ENCODE results near the gene ERMARD.
"Not testable (repeated sequence)": the region's sequence is repeated elsewhere in the genome, so short reads cannot be mapped to it uniquely, and the experiment has no call there.

Gene ERMARD

DNA sequence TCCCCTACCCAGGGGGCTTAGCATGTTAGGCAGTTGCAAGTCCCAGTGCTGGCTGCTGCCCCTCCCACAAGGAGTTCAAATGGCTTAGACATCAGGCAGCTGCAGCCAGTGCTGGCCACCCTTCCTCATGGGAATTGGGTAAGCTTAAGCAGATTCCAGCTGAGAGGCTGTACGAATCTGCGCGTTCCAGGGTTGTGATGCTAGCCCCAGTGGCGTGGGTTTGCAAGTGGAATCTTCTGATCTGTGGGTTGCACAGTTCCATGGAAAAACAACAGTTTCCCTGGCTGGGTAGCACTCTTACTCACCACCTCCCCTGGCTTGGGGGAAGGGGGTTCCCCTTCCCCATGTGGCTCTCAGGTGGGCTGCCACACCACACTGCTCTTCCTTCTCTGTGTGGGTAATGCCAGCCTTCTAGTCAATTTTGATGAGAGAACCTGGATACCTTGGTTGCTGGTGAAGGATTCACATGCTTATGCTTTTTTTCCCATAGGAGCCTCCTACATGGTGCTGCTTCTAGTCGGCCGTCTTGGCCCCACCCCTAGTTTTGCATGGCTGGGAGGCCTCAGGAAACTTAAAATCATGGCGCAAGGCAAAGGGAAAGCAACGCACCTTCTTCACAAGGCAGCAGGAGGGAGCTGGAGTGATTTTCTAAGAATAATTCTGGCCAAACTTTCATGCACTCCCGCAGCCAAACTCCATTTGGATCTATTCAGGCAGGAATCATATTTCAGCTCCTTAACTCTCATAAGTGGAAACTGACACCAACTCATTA is 13.0 kb upstream of the ERMARD start:
- in situ Hi-C loops (cut with MboI; ENCODE audit: low sequenced_read_pairs), result no loop called here

DNA sequence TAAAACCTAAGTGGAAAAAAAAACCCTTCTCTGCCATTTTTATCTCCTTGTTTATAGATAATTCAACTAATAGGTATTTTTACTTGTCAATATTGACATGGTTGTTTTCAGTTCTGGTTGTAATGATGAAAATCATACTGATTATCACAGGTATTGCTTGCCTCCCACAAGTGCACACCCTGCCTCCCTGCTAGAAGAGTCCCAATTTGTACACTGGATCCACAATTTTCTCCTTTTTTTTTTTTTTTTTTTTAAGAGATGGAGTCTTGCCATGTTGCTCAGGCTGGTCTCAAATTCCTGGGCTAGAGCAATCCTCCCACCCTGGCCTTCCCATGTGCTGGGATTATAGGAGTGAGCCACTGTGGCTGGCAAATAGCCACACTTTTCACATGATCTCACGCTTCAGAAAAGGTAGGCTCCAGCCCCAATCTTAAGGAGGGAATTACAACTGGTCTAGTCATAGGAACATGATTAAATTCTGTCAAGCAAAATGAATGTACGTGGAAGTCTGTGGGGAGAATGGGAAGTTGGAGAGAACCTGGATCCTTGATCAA is 12.4 kb upstream of the ERMARD start:
- in situ Hi-C loops (cut with MboI; ENCODE audit: low sequenced_read_pairs), result no loop called here

DNA sequence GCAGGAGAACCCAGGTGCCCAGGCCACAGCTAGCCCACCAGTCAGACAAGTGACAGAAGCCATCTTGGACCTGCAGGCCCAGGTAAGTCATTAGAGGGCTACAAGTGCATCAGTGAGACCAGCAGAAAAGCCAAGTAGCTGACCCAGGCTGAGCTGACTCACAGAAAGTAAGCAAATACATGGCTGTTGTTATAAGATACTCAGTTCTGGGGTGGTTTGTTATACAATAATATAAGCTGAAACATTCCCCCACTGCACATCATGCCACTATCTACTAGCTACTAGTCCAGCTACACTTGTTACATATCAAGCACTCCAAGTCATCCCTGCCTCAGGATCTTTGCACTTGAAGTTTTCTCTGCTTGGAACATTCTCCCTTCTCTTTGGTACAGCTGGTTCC is 10.1 kb upstream of the ERMARD start:
- in situ Hi-C loops (cut with MboI; ENCODE audit: low sequenced_read_pairs), result no loop called here

DNA sequence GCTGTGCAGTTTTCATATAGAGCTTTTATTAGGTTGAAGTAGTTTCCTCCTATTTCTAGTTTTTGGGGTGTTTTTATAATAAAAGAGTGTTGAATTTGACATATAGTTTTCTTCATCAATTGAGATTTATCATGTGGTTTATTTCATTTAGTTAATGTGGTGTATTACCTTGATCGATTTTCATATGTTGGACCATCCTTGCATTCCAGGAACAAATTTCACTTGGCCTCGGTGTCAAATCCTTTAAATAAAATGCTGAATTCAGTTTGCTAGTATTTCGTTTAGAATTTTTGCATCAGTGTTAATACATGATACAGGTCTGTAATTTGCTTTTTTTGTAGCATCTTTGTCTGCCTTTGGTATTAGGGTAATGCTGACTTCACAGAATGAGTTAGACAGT is 6.0 kb upstream of the ERMARD start:
- in situ Hi-C loops (cut with MboI; ENCODE audit: low sequenced_read_pairs), result no loop called here

DNA sequence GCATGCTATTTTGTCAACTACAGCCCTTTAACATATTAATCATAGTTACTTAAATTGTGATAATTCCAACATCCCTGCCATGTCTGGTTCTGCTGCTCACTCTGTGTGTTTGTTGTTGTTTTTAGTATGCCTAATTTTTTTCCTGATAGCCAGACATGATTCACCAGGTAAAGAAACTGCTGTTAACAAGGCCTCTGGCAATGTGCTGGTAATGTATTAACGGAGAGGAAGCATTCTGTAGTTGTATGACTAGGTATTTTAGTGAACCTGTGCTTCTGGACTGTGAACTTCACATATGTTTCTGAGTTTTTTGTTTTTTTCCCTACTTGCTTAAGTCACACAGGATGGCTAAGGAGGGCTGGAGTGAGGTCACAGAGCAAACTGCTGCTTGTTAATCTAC is 4.9 kb upstream of the ERMARD start:
- in situ Hi-C loops (cut with MboI; ENCODE audit: low sequenced_read_pairs), result no loop called here

DNA sequence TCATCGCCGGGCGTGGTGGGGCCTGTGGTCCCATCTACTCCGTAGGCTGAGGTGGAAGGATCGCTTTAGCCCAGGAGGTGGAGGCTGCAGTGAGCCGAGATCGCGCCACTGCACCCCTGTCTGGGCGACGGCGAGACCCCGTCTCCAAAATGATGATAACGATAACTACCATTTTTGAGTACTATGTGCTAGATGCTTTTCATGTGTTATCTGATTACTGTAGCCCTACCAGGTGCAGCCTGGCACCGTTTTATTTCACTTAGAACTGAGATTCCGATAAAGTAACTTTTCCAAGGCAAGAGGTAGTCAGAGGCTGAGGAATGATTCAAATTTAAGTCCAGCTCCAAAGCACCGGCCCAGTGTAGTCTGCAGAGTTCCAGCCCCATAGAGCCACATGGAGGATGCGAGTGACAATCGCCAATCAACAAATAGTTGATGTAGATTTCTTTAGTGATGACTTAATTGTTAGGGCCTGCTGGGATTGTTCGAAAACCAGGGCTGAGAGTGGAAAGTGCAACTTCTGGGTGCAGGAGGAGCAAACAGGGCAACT is 727 bp downstream of the ERMARD start:
- in situ Hi-C loops (cut with MboI; ENCODE audit: low sequenced_read_pairs), result no loop called here

DNA sequence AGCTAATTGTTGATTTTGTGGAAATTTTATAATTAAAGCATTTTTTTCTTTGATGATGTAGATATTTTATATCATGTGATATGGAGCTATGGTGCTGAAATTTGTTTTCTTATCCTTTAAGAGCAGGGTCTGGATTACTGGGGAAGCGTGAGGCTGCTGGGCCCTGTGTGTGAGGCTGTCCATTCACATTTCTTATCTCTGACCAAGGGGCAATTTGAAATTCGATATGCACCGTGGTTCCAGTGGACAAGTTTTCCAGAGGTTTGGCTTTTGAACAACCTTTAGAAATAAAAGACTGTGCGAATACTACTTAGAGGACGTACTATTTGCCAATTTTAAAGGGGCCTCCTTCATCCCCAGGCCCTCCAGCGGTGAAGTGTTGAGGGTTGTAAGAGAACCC is 3.7 kb downstream of the ERMARD start:
- in situ Hi-C loops (cut with MboI; ENCODE audit: low sequenced_read_pairs), result no loop called here

DNA sequence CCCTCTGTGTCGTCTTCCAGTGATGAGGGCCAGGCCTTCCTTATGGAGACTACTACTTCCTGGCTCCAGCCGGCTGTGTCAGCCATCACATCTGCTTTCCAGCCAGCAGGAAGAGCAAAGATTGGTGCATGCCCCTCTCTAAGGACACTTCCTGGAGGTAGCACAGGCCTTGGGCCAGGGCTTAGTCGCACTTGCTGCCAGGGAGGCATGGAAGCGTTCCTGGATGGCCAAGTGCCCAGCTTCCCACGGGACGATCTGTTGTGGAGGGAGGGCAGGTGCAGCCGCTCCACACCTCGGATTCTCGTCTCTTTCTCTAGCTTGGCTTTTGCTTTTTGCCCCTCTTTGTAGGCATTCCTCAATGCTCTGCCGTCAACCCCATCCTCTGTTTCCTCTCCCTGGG is 11.9 kb downstream of the ERMARD start:
- in situ Hi-C loops (cut with MboI; ENCODE audit: low sequenced_read_pairs), result no loop called here

DNA sequence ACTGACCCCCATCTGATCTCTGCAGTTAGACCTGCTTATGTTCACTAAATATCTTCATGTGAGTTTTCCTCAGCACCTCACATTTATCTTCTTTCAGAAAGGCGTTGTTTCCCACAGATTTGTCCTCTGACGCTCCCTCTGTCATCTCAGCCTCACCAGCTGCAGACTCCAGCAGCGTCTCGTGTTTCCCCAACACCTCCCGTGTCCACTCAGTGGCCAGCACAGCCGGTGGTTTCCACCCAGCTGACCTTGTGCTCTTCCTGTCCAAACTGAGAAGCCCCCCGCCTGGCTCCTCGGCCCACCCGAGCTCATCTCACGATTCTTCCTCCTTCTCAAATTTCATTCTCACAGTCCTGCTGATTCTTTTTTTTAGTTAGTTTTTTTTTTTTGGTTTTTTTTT is 12.5 kb downstream of the ERMARD start:
- in situ Hi-C loops (cut with MboI; ENCODE audit: low sequenced_read_pairs), result no loop called here

DNA sequence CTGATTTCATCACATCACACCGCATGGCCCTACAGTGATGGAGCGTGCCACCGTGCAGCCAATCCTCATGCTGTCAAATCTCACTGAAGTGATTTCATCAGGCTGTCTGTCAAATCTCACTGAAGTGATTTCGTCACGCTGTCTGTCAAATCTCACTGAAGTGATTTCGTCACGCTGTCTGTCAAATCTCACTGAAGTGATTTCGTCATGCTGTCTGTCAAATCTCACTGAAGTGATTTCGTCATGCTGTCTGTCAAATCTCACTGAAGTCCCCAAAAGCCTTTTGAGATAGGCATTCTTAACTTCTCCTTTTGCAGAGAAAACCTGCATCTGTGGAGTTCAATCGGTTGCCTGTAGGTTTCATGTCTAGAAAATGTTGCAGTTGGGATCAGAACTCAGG is 14.4 kb downstream of the ERMARD start:
- in situ Hi-C loops (cut with MboI; ENCODE audit: low sequenced_read_pairs), result not testable (repeated sequence)

DNA sequence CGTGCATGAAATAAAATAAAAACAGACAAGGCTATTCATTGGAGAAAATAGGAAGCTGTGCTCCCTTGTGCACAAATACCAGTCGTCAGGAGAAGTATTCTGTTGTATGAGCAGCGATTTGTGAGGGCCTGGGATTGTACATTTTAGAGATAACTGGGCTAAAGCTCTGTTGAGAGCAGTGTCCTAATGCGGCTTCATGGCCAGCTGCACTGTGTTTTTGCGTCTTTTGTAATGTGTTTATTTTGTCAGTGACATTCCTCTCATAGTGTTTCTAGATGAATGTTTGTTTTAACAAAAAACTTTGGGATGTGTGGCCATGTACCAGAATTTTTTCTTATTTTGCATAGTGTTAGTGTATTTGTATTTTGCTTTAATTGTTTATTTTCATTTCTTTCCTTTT is 14.8 kb downstream of the ERMARD start:
- in situ Hi-C loops (cut with MboI; ENCODE audit: low sequenced_read_pairs), result no loop called here

DNA sequence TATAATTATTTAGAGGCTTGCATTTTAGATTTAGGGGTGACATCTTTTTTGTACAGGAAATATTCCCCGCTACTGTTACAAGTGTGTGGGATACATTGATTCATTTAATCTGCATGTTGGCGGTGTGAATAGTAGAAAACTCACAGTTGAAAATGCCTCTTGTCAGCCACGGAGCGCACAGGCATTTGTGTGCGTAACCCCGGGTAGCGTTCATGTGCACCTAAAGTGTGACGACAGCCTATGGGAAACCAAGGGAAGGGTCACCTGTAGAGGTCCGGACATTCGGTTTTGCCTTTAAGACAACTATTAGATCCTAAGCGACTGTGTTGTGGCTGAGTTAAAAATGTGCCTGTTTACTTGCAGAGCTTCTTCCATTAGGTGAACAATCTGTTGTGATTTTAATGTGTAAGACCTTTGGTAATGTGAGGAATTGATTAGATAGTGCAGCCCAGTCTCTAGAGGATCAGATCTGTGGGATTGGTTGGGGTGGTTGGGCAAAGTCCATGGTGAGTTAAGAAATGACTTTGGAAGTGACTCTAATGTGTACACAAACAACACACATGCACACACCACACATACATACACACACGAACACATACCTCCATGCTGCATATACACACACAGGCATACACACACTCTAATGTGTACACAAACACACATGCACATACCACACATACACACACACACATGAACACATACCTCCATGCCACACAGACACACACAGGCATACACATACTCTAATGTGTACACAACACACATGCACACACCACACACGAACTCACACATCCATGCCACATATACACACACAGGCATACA is 15.7 kb downstream of the ERMARD start:
- in situ Hi-C loops (cut with MboI; ENCODE audit: low sequenced_read_pairs), result no loop called here

DNA sequence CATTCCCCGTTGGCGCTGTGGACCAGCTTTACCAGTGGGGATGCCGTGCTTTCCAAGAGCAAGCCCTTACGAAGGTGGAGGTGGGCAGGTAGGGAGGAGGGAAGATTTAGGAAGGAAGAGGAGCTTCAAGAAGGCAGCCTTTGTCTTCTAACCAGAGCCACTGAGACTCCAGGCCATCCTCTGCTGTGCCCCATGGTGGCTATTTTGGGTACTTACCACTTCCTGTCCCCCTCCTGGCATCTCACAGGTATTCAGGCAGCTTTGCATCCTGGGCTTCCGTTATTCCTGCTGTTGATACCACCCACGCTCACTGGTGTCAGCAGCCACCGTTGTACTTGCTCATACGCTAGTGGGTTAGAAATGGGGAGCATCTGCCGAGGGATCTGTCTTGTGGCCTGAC is 22.9 kb downstream of the ERMARD start:
- in situ Hi-C loops (cut with MboI; ENCODE audit: low sequenced_read_pairs), result no loop called here

DNA sequence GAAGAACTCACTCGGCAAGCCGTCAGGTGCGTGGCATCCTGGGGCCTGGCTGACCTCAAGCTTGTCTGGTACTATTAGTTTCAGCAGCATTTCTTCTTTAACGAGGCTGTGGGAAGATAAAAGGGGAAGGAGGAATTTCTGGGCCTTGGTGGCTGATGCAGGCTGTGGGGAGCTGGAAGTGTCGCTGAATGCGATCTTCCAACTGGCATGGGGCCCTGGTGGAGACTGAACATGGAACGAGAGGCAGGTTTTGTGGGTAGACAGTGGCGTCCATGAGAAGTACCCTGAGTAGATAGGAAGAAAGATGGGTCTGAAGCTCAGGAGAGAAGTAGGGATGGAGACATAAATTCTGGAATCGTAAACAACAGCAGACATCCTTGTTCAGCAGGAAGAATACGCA is 23.9 kb downstream of the ERMARD start:
- in situ Hi-C loops (cut with MboI; ENCODE audit: low sequenced_read_pairs), result no loop called here

DNA sequence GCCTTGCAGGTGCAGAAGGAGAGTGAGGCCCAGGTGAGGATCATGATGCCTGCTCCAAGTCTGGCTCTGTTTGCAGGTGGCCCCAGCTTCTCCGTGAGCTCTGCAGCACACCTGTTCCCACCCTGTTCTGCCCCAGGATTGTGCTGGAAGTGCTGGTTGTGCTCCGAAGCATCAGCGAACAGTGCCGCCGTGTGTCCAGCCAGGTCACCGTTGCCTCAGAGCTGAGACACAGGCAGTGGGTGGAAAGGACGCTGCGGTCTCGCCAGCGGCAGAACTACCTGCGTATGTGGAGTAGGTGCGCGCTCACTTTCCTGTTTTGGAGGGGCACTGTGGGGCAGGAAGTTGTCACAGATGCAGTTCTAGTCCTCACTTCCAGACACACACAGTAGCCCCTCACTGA is 25.0 kb downstream of the ERMARD start:
- in situ Hi-C loops (cut with MboI; ENCODE audit: low sequenced_read_pairs), result no loop called here

DNA sequence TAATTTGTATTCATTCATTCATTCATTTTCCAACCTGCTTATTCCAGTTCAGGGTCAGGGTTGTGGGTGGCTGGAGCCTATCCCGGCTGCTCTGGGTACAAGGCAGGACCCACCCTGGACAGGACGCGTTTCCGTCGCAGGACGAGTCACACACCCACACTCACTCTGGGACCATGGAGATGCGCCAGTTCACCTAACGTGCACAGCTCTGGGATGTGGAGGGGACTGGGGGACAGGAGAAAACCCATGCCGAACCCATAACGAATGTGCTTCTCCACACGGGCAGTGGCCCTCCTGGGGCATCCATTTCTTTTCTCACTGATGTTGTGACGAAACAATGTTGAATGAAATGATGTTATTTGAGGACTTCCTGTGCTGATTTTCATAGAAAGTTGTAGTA is 26.5 kb downstream of the ERMARD start:
- in situ Hi-C loops (cut with MboI; ENCODE audit: low sequenced_read_pairs), result no loop called here

DNA sequence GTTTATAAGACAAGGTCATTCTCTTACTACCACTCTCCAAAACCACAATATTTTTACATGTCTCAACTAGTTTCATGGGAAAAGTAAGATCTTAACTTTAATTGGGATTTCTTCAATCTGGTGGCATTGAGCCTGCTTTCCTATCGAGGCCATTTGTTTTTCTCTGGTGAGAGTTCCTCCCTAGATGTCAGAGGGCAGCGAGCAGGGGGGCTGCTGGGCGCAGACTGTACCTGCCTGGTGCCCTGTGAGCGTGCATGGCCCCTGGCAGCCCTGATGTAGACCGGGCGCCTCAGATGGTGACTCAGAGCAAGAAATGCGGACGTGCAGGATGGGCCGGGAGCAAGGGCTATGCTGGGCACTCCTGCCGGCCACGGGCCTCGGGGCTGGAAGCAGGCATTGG is 27.2 kb downstream of the ERMARD start:
- in situ Hi-C loops (cut with MboI; ENCODE audit: low sequenced_read_pairs), result no loop called here

DNA sequence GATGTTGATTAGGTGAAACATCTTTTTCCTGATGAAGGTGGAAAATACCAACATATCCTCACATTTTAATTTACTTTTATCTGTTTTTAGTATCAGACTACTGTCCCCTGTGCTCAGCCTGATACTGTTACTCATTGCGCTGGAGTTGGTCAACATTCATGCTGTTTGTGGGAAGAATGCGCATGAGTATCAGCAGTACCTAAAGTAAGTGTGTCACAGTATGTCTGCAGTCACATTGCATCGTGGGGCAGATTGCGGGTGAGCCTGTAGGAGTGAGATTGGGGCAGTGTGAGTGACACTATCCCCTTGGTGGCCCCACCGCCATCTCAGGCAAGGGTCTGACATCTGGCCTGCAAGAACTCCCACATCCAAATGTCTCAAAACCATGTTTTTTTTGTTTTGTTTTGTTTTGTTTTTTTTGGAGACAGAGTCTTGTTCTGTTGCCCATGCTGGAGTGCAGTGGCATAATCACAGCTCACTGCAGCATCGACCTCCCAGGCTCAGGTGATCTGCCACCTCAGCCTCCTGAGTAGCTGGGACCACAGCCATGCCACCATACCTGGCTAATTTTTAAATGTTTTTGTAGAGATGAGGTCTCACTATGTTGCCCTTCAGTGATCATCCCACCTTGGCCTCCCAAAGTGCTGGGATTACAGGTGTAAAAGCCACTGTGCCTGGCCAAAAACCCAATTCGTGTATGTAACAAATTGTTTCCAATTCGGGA is 27.8 kb downstream of the ERMARD start:
- in situ Hi-C loops (cut with MboI; ENCODE audit: low sequenced_read_pairs), result no loop called here

DNA sequence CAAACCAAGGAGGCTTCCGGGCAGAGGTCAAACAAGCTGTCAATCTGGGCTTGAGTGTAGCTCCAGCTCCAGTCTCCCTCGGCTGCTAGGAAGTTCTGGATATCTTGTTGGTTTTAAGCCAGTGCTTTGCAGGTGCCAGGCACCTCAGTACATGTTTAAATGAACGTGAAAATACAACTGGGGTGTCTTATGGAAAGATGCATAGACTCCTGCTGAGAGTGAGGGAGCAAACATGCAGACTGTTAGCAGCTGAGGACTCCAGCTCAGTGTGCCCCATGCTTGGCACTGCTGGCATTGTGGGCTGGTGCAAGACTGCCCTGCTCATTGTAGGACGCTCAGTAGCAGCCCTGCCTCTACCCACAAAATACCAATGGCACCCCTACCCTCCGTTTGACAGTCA is 28.5 kb downstream of the ERMARD start:
- in situ Hi-C loops (cut with MboI; ENCODE audit: low sequenced_read_pairs), result no loop called here

DNA sequence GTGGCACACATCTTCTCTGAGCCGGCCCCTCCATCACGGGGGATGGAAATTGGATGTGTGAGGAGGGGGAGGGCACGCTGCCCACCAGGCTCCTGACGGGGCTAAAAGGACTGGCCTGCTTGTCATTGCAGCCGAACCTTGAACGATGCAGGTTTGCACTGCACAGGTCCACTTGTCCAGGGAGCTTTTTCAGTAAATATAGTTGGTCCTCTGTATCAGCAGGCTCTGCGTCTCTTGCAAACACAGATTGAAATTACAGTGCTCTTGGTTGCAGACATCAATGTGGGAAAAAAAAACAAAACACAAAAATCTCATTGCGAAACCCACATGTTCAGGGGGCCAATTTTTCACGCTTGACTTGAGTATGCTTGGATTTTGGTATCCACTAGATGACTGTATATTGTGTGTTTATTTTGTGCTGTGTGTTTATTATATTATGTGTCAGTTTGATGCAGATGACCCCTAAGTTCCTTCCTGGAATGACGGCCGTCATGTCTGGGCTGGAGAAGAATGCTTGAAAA is 29.2 kb downstream of the ERMARD start:
- in situ Hi-C loops (cut with MboI; ENCODE audit: low sequenced_read_pairs), result no loop called here

DNA sequence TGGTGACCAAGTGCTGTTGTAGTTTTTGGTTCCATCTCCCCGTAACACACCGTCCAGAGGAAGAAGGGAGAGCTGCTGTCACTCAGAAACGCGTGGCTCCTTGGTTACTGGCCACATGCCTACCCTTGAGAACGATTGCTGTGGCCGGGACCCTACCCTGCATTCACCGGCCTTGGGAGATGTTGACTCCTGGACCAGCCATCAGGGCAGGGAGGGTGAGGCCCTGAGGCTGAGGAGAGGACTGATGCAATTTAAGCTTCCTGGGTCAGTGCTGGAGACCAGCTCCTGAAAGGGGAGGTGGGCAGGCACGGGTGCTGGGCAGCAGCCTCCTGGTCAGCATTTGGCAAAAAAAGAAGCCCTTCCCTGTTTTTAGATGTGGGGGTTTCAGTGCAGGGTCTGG is 31.5 kb downstream of the ERMARD start:
- in situ Hi-C loops (cut with MboI; ENCODE audit: low sequenced_read_pairs), result no loop called here

All from HL-60/S4 treated with retinoic acid at 250 ng/mL for 4 days and 3 days (cell line).